Liver (tissue), 2 donors: ENCODE data around the gene TMEM154.

Experiments
- CTCF ChIP-seq: fragments of 150-350 bp; IDR thresholded peaks from 2 replicates; pipeline ENCODE4 v1.5.1; 2017; ENCODE audit warnings: improper control_type of control experiment, low read depth, low read length; ENCODE audit not compliant: missing input control
- YY1 ChIP-seq: IDR thresholded peaks from 2 replicates; pipeline ENCODE4 v1.6.1; 2016; ENCODE audit warnings: antibody characterized with exemption, mild to moderate bottlenecking
- donor health status: healthy.

DNA sequence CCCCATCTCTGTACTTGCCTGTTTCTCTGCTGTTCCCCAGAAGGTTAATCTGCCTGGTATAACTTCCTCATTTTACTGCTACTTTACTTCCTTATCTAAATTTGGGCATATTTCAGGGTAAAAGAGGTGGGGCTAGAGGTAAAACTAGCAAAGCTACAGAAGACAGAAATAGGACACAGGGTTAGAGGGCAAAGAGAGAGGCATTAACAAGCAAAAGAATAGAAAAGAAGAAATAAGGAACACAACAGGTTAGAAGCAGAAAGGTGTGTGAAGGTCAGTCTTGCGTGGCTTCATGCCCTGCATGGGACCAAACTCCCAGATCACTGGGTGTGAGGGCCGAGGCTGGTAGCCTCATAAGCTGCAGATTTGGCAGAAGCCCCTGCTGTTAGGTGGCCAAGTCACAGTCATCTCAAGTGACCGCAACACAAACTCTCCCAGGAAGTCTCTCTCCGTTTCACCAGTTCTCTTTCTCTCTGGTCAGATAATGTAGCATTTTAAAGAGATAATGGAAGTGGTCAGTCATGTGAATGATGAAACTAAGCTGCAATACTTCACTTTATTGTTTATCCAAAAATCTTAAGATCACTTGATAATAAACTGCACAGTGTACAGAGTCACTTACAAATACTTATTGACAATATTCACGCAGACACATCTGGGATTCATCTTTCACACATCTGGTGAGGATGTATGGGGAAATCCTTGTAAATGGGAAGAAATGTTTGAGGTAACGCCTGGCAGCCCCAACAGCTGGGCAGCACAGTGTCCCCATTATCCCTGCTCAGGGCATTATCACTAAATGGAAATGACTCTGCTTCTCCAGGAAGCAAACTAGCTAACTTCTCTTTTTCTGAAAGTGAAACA lies 16.4 kb downstream of the TMEM154 start:
- TF ChIP-seq CTCF (no peak), YY1 (no peak)
